OCI-LY1 (cell line): Measurements from ENCODE around the gene OR5H2.

ENCODE experiments used
- H2AFZ ChIP-seq: fragments of 200-600 bp; sonication (generic), shearing (Covaris generic); 2 replicates; pipeline ENCODE4 v1.6.0; 2014; ENCODE audit warnings: antibody characterized with exemption, mild to moderate bottlenecking, low read length
- H3F3A ChIP-seq: fragments of 200-600 bp; sonication (generic), shearing (Covaris generic); 2 replicates; pipeline ENCODE4 v1.6.0; 2014; ENCODE audit warnings: mild to moderate bottlenecking, antibody characterized with exemption, low read length, moderate library complexity; ENCODE audit not compliant: insufficient read depth
- H3K27ac ChIP-seq: fragments of 200-600 bp; sonication (generic); 2 replicates; pipeline ENCODE4 v1.5.1; 2014; ENCODE audit warnings: low read length, mixed run types, mild to moderate bottlenecking, low read depth; ENCODE audit not compliant: poor library complexity, severe bottlenecking
- H3K27me3 ChIP-seq: fragments of 200-600 bp; sonication (generic); 2 replicates; pipeline ENCODE4 v1.6.0; 2014; ENCODE audit warnings: antibody characterized with exemption, mild to moderate bottlenecking, low read length, moderate library complexity; ENCODE audit not compliant: insufficient read depth
- H3K36me3 ChIP-seq: fragments of 200-600 bp; sonication (generic); 2 replicates; pipeline ENCODE4 v1.6.1; 2014; ENCODE audit warnings: mild to moderate bottlenecking, antibody characterized with exemption, low read length, moderate library complexity, mixed read lengths; ENCODE audit not compliant: insufficient read depth
- H3K4me1 ChIP-seq: fragments of 200-600 bp; sonication (generic); 2 replicates; pipeline ENCODE4 v1.5.1; 2014; ENCODE audit warnings: mild to moderate bottlenecking, low read length, moderate library complexity; ENCODE audit not compliant: insufficient read depth, severe bottlenecking
- H3K4me2 ChIP-seq: fragments of 200-600 bp; sonication (generic), shearing (Covaris generic); 2 replicates; pipeline ENCODE4 v1.6.1; 2014; ENCODE audit warnings: low read length
- H3K4me3 ChIP-seq: fragments of 200-600 bp; sonication (generic); 2 replicates; pipeline ENCODE4 v1.5.1; 2014; ENCODE audit warnings: low read length, low read depth, mild to moderate bottlenecking, mixed read lengths; ENCODE audit not compliant: poor library complexity, severe bottlenecking
- H3K79me2 ChIP-seq: fragments of 200-600 bp; shearing (Covaris generic); 2 replicates; pipeline ENCODE4 v1.6.1; 2016; ENCODE audit warnings: mixed run types, low read length, mixed read lengths; ENCODE audit not compliant: insufficient read depth
- H3K9ac ChIP-seq: fragments of 200-600 bp; sonication (generic), shearing (Covaris generic); 2 replicates; pipeline ENCODE4 v1.6.1; 2014; ENCODE audit warnings: mild to moderate bottlenecking, low read length, mixed read lengths
- H3K9me2 ChIP-seq: fragments of 200-600 bp; sonication (generic), shearing (Covaris generic); 2 replicates; pipeline ENCODE4 v1.6.1; 2014; ENCODE audit warnings: low read depth, mild to moderate bottlenecking, low read length, mixed read lengths
- H3K9me3 ChIP-seq: fragments of 200-600 bp; shearing (Covaris generic); 2 replicates; pipeline ENCODE4 v1.6.1; 2014; ENCODE audit warnings: low read length, mixed read lengths
- H4K20me1 ChIP-seq: fragments of 200-600 bp; sonication (generic), shearing (Covaris generic); 2 replicates; pipeline ENCODE4 v1.6.0; 2016; ENCODE audit warnings: mild to moderate bottlenecking, low read length; ENCODE audit not compliant: insufficient read depth
- CTCF ChIP-seq: fragments of 200-600 bp; sonication (generic), shearing (Covaris generic); IDR thresholded peaks from 2 replicates; pipeline ENCODE4 v1.5.1; 2017; ENCODE audit warnings: mild to moderate bottlenecking, antibody characterized with exemption, low read length, moderate library complexity, mixed read lengths
- EZH2 ChIP-seq: fragments of 200-600 bp; sonication (generic), shearing (Covaris generic); IDR thresholded peaks from 2 replicates; pipeline ENCODE4 v1.8.0; 2017; ENCODE audit warnings: borderline replicate concordance, mixed run types, mild to moderate bottlenecking, antibody characterized with exemption, low read length, moderate library complexity, mixed read lengths

The OR5H2 gene

GRCh38 chr3:98322686-98323085 is 40.4 kb downstream of the OR5H2 start:
- H3F3A ChIP-seq: no peaks in the 10 kb centered on the region
- no peaks in the 10 kb centered on the region for H3K27me3 ChIP-seq
- no peak overlapping the region for H3K9ac ChIP-seq
- no peak overlapping the region for H2AFZ ChIP-seq
- H3K9me2 ChIP-seq: no peaks in the 10 kb centered on the region
- no peak for TF ChIP-seq CTCF
- H3K9me3 ChIP-seq: no peaks in the 10 kb centered on the region
- no peak overlapping the region for H3K4me3 ChIP-seq
- H3K4me1 ChIP-seq: no peaks in the 10 kb centered on the region
- H3K4me2 ChIP-seq: no peak overlapping the region
- H3K27ac ChIP-seq: no peak overlapping the region
- H3K79me2 ChIP-seq: no peaks in the 10 kb centered on the region
- H4K20me1 ChIP-seq: no peaks in the 10 kb centered on the region
- no peaks in the 10 kb centered on the region for H3K36me3 ChIP-seq

GRCh38 chr3:98323425-98323824 is 41.1 kb downstream of the OR5H2 start:
- no peaks in the 10 kb centered on the region for H3K36me3 ChIP-seq
- no peaks in the 10 kb centered on the region for H3K79me2 ChIP-seq
- H4K20me1 ChIP-seq: no peaks in the 10 kb centered on the region
- H3K4me2 ChIP-seq: no peak overlapping the region
- H3K27me3 ChIP-seq: no peaks in the 10 kb centered on the region
- no peaks in the 10 kb centered on the region for H3K9me2 ChIP-seq
- H3K4me3 ChIP-seq: no peak overlapping the region
- H3K4me1 ChIP-seq: no peaks in the 10 kb centered on the region
- no peaks in the 10 kb centered on the region for H3K9me3 ChIP-seq
- H2AFZ ChIP-seq: no peak overlapping the region
- TF ChIP-seq CTCF: no peak
- no peak for TF ChIP-seq EZH2
- no peak overlapping the region for H3K9ac ChIP-seq
- H3F3A ChIP-seq: no peaks in the 10 kb centered on the region
- H3K27ac ChIP-seq: no peak overlapping the region

GRCh38 chr3:98325055-98325454 is 42.8 kb downstream of the OR5H2 start:
- H2AFZ ChIP-seq: no peak overlapping the region

More at GRCh38 chr3:98325055-98325454, 42.8 kb downstream of the OR5H2 start:
- Histone ChIP-seq H3K27me3 (no peaks in the 10 kb centered on the region), H3K9ac (no peak overlapping the region), H4K20me1 (no peaks in the 10 kb centered on the region), H3K79me2 (no peaks in the 10 kb centered on the region), H3K27ac (no peak overlapping the region), H3K4me2 (no peak overlapping the region), H3F3A (no peaks in the 10 kb centered on the region), H3K4me3 (no peak overlapping the region), H3K4me1 (no peaks in the 10 kb centered on the region), H3K36me3 (no peaks in the 10 kb centered on the region), H3K9me3 (no peaks in the 10 kb centered on the region), H3K9me2 (no peaks in the 10 kb centered on the region)
- TF ChIP-seq EZH2: no peak
- TF ChIP-seq CTCF: no peak
